Measurements from ENCODE around the gene LCN15. TPM values are rescaled to one million over a fixed set of nuclear protein-coding genes. Genes with fewer than 3 reads are reported as not detected.
"Not testable (repeated sequence)": the region's sequence is repeated elsewhere in the genome, so short reads cannot be mapped to it uniquely, and the experiment has no call there.

Gene LCN15
- total RNA-seq, 4 donors from 2014 or later, result not detected

- Histone ChIP-seq H3K27me3 (peaks cover 0 to 15% of the 10 kb centered on the region in 2 donors), H3K36me3 (no peaks in the 10 kb centered on the region), H3K4me3 (no peak overlapping the region), H3K27ac (no peak overlapping the region), H3K9me3 (peaks cover 0 to 36% (median 3%) of the 10 kb centered on the region in 4 donors), H3K4me1 (peaks cover 0 to 17% (median 5%) of the 10 kb centered on the region in 4 donors)
- DNase-seq (ENCODE audit: low spot score in 2 of 2), result no peak
- 93% methylated on average over 16 to 18 of the region's 18 CpGs for WGBS, 2 donors
- TF ChIP-seq POLR2A (IDR thresholded peaks at IDR 0.05), result no peak
- no peak for TF ChIP-seq CTCF (IDR thresholded peaks at IDR 0.05)
- no peak for TF ChIP-seq EP300 (IDR thresholded peaks at IDR 0.05)
Measured at GRCh38 chr9:136756836-136757235, 7.5 kb downstream of the LCN15 start.

DNA sequence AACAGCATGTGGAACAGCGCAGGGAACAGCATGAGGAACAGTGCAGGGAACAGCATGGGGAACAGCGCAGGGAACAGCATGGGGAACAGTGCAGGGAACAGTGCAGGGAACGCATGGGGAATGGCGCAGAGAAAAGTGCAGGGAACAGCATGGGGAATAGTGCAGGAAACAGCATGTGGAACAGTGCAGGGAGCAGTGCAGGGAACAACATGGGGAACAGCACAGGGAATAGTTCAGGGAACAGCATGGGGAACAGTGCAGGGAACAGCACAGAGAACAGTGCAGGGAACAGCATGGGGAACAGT lies 8.2 kb downstream of the LCN15 start:
- H3K4me3 ChIP-seq, result no peak overlapping the region
- WGBS, 2 donors, result 85 to 93% methylated on average over 4 of the region's 4 CpGs
- H3K9me3 ChIP-seq, result peaks cover 0 to 44% (median 4%) of the 10 kb centered on the region in 4 donors
- H3K27ac ChIP-seq, result no peak overlapping the region
- H3K4me1 ChIP-seq, result peaks cover 0 to 16% (median 4%) of the 10 kb centered on the region in 4 donors
- no peak for DNase-seq (ENCODE audit: low spot score in 2 of 2)
- TF ChIP-seq EP300 (IDR thresholded peaks at IDR 0.05) (no peak), POLR2A (IDR thresholded peaks at IDR 0.05) (no peak), CTCF (IDR thresholded peaks at IDR 0.05) (no peak)
- H3K27me3 ChIP-seq, result peaks cover 0 to 10% of the 10 kb centered on the region in 2 donors
- no peaks in the 10 kb centered on the region for H3K36me3 ChIP-seq

DNA sequence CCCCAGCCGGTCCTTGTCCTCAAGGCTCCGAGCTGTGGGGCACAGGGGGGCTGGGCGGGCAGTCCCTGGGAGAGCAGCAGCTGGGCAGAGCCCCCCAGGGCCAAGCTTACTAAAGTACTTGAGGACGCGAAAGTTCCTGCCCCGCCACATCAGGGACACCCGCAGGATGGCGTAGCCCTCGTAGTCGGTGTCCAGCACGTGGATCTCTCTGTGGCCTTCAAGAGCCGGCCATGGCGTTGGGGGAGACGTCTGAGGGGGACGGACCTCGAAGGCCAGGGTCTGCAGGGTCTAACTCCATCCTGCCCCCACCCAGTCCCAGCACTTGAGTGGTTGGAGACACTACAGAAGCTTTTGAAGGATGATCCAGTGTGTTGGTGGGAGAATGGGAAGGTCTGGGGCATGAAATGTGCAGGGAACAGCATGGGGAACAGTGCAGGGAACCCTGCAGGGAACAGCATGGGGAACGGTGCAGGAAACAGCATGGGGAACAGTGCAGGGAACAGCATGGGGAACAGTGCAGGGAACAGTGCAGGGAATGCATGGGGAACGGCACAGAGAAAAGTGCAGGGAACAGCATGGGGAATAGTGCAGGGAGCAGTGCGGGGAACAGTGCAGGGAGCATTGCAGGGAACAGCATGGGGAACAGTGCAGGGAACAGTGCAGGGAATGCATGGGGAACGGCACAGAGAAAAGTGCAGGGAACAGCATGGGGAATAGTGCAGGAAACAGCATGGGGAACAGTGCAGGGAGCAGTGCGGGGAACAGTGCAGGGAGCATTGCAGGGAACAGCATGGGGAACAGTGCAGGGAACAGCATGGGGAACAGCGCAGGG lies 8.8 kb downstream of the LCN15 start:
- H3K27me3 ChIP-seq; H3K27ac ChIP-seq; H3K36me3 ChIP-seq; H3K4me1 ChIP-seq; DNase-seq (ENCODE audit: low spot score in 2 of 2); H3K4me3 ChIP-seq: not testable (repeated sequence)
- 83 to 87% methylated on average over 15 to 22 of the region's 22 CpGs for WGBS, 2 donors
- peaks cover 0 to 44% (median 4%) of the 10 kb centered on the region in 4 donors for H3K9me3 ChIP-seq

- Histone ChIP-seq H3K36me3 (no peaks in the 10 kb centered on the region), H3K27ac (no peak overlapping the region), H3K9me3 (peaks cover 0 to 44% (median 4%) of the 10 kb centered on the region in 4 donors), H3K4me1 (peaks cover 0 to 7% (median 3%) of the 10 kb centered on the region in 4 donors), H3K27me3 (peaks cover 0 to under 1% of the 10 kb centered on the region in 2 donors), H3K4me3 (no peak overlapping the region)
- 76 to 90% methylated on average over 17 to 24 of the region's 24 CpGs for WGBS, 2 donors
- DNase-seq (ENCODE audit: low spot score in 2 of 2), result no peak
- no peak for TF ChIP-seq CTCF (IDR thresholded peaks at IDR 0.05)
- TF ChIP-seq EP300 (IDR thresholded peaks at IDR 0.05), result no peak
- no peak for TF ChIP-seq POLR2A (IDR thresholded peaks at IDR 0.05)
Measured at GRCh38 chr9:136754626-136755301, 9.6 kb downstream of the LCN15 start.

- no peak for TF ChIP-seq CTCF (IDR thresholded peaks at IDR 0.05)
- no peak for TF ChIP-seq POLR2A (IDR thresholded peaks at IDR 0.05)
- no peak for TF ChIP-seq EP300 (IDR thresholded peaks at IDR 0.05)
- H3K4me3 ChIP-seq, result no peak overlapping the region
- H3K9me3 ChIP-seq, result peaks cover 0 to 44% (median 4%) of the 10 kb centered on the region in 4 donors
- H3K36me3 ChIP-seq, result no peaks in the 10 kb centered on the region
- DNase-seq (ENCODE audit: low spot score in 2 of 2), result no peak
- 64 to 74% methylated on average over 7 to 16 of the region's 17 CpGs for WGBS, 2 donors
- H3K27me3 ChIP-seq, result no peaks in the 10 kb centered on the region
- H3K27ac ChIP-seq, result no peak overlapping the region
- peaks cover 0 to 12% (median 6%) of the 10 kb centered on the region in 4 donors for H3K4me1 ChIP-seq
Measured at GRCh38 chr9:136754059-136754572, 10.2 kb downstream of the LCN15 start.

Measured in tibial nerve (tissue), 4 donors.